Cardiac fibroblast (primary cell): ENCODE results near the gene TMEM129.
A peak's percentile ranks its signal among the peaks of the same experiment; 100 is the strongest.

Experiments used
- DNase-seq, 2 donors: peaks; one replicate each; pipeline versions ENCODE4 v3.0.0 to v3.0.0-alpha.2; 2010; ENCODE audit warnings: low read depth in 2 of 2
- H3K4me3 ChIP-seq, 2 donors: replicated peaks in 1 of 2; 1 replicate in 1 of 2; 2 replicates in 1 of 2; pipeline ENCODE4 v1.5.1; 2011; ENCODE audit warnings: low read depth in 2 of 2, low read length in 2 of 2, mild to moderate bottlenecking in 2 of 2, moderate library complexity in 1 of 2
- CTCF ChIP-seq: IDR thresholded peaks from one replicate; pipeline ENCODE4 v1.5.1; 2011; ENCODE audit warnings: low read depth, mild to moderate bottlenecking, low read length, inconsistent platforms

The TMEM129 gene

GRCh38 chr4:1767061-1767769 is 46.1 kb upstream of the TMEM129 start:
- H3K4me3 ChIP-seq = peak overlapping the region; percentile 26 to 42
- DNase-seq = peak in 1 of 2 donors; percentile 22
- no peak for TF ChIP-seq CTCF

- TF ChIP-seq CTCF = no peak
- H3K4me3 ChIP-seq = peak overlapping the region in 1 of 2 donors; percentile 26
- DNase-seq = no peak
Measured at GRCh38 chr4:1766106-1767060, 45.3 kb upstream of the TMEM129 start.

GRCh38 chr4:1765409-1766072 is 44.4 kb upstream of the TMEM129 start:
- TF ChIP-seq CTCF = no peak
- H3K4me3 ChIP-seq = no peak overlapping the region

GRCh38 chr4:1764670-1765069 is 43.5 kb upstream of the TMEM129 start:
- no peak for TF ChIP-seq CTCF

More at GRCh38 chr4:1765409-1766072, 44.4 kb upstream of the TMEM129 start:
- DNase-seq = no peak

GRCh38 chr4:1763550-1764080 is 42.5 kb upstream of the TMEM129 start:
- TF ChIP-seq CTCF = no peak
- DNase-seq = peak; percentile 47 to 54
- no peak overlapping the region for H3K4me3 ChIP-seq

More at GRCh38 chr4:1764670-1765069, 43.5 kb upstream of the TMEM129 start:
- no peak overlapping the region for H3K4me3 ChIP-seq
- no peak for DNase-seq

GRCh38 chr4:1763070-1763549 is 42.0 kb upstream of the TMEM129 start:
- no peak for DNase-seq
- no peak overlapping the region for H3K4me3 ChIP-seq
- TF ChIP-seq CTCF = no peak
